ENCODE results near the gene ZNF407. TPM values are rescaled to one million over a fixed set of nuclear protein-coding genes. Genes with fewer than 3 reads are reported as not detected.

The ZNF407 gene
- total and polyA plus RNA-seq, 2 of the 13 experiments (the other 11 are each of a cell fraction or from before 2014, with no cell fraction given) = 2.3 to 8.7 TPM

GRCh38 chr18:74598350-74599001, 806 bp downstream of the ZNF407 start (continued):
- TF ChIP-seq BRCA1 (CRISPR knock-in tag; IDR thresholded peaks at IDR 0.05) = no peak
- TF ChIP-seq ZXDC (CRISPR knock-in tag; IDR thresholded peaks at IDR 0.05) = no peak
- TF ChIP-seq ZNF772 (CRISPR knock-in tag; IDR thresholded peaks at IDR 0.05) = peak; percentile 86; the same call in 1 of the 2 replicates
- TF ChIP-seq CTCF (CRISPR knock-in tag; IDR thresholded peaks at IDR 0.05) = peak; percentile 41
- 0 out of 2 replicates have a peak, but pooled peaks have one; percentile 19 for TF ChIP-seq KAT7 (CRISPR knock-in tag; IDR thresholded peaks at IDR 0.05; ENCODE audit: borderline replicate concordance)
- no peak for TF ChIP-seq ZNF230 (CRISPR knock-in tag; IDR thresholded peaks at IDR 0.05)
- no peak for TF ChIP-seq ZNF281 (CRISPR knock-in tag; IDR thresholded peaks at IDR 0.05; ENCODE audit: borderline replicate concordance)
- peak; percentile 79 for TF ChIP-seq ARID4A (CRISPR knock-in tag; IDR thresholded peaks at IDR 0.05; ENCODE audit: borderline replicate concordance)
- TF ChIP-seq DBP (CRISPR knock-in tag; IDR thresholded peaks at IDR 0.05; ENCODE audit: not compliant biosample characterization) = no peak
- peak; percentile 39; the same call in 1 of the 2 replicates for TF ChIP-seq NRL (CRISPR knock-in tag; IDR thresholded peaks at IDR 0.05; ENCODE audit: borderline replicate concordance)
- TF ChIP-seq HMGXB4 (CRISPR knock-in tag; IDR thresholded peaks at IDR 0.05; ENCODE audit: borderline replicate concordance in 1 of 2, low read depth in 1 of 2) = peak; percentile 78 to 81; a peak in 3 of 4 replicates
- peak; percentile 69; the same call in 1 of the 2 replicates for TF ChIP-seq ZBTB20 (CRISPR knock-in tag; IDR thresholded peaks at IDR 0.05; ENCODE audit: borderline replicate concordance, low read depth)
